Fibroblast of pulmonary artery (primary cell): ENCODE data around the gene POU3F4.

ENCODE experiments used
- DNase-seq: peaks from one replicate; pipeline ENCODE4 v3.0.0-alpha.2; 2010; ENCODE audit warnings: low read depth
- H3K4me3 ChIP-seq: replicated peaks from 2 replicates; pipeline ENCODE4 v1.5.1; 2011; ENCODE audit warnings: low read depth, mild to moderate bottlenecking, control low read depth, low read length, moderate library complexity
- CTCF ChIP-seq: IDR thresholded peaks from 2 replicates; pipeline ENCODE4 v1.5.1; 2011; ENCODE audit warnings: mild to moderate bottlenecking, control low read depth, low read length, inconsistent platforms; ENCODE audit errors: missing control alignments

Gene POU3F4

GRCh38 chrX:83508526-83509253 lies 600 bp downstream of the POU3F4 start:
- TF ChIP-seq CTCF, result no peak
- DNase-seq, result no peak
- no peak overlapping the region for H3K4me3 ChIP-seq

DNA sequence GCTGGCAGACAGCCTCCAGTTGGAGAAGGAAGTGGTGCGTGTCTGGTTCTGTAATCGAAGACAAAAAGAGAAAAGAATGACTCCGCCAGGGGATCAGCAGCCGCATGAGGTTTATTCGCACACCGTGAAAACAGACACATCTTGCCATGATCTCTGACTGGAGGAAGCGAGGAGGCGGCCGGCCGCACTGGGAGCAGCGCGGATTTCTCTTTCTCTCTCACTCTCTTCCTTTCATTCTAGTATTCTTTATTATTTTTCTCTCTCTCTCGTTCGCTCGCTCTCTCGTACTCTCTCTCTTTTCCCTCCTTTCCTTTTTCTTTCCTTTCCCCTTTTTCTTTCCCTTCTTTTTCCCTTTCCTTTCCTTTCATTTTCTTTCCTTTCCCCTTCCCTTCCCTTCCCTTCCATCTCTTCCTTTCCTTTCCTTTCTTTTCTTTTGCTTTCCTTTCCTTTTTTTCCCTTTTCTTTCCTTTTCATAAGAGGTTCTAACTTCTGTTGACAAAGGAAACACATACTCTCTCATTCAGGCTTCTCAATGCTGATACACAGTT lies 1.2 kb downstream of the POU3F4 start:
- no peak overlapping the region for H3K4me3 ChIP-seq
- no peak for TF ChIP-seq CTCF
- DNase-seq, result no peak

GRCh38 chrX:83510510-83511062 lies 2.5 kb downstream of the POU3F4 start:
- H3K4me3 ChIP-seq, result no peak overlapping the region
- no peak for DNase-seq
- TF ChIP-seq CTCF, result no peak

DNA sequence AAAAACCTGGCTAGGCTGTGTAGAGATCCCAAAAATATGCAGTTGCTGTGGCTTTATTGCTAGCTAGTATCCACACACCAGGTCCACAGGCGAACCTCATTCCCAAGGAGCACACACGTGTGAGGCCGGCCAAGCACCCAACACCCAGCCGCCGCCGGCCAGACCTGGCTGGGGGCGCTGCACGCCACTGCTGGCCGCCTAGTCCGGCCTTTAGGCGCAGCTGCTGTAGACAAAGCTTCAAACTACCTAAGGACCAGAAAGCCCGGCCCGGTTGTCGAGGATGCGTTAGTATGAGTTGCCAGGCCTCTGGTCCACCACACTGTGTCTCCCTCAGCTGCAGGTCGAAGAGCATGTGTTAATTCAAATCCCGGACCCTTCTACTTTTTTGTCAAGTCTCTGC lies 3.1 kb downstream of the POU3F4 start:
- TF ChIP-seq CTCF, result no peak
- no peak for DNase-seq
- no peak overlapping the region for H3K4me3 ChIP-seq

GRCh38 chrX:83512111-83512510 lies 4.0 kb downstream of the POU3F4 start:
- TF ChIP-seq CTCF, result no peak
- no peak for DNase-seq
- H3K4me3 ChIP-seq, result no peak overlapping the region

- no peak for DNase-seq
- no peak overlapping the region for H3K4me3 ChIP-seq
- no peak for TF ChIP-seq CTCF
Observed at GRCh38 chrX:83516597-83516996, 8.5 kb downstream of the POU3F4 start.

- no peak for TF ChIP-seq CTCF
- no peak overlapping the region for H3K4me3 ChIP-seq
- DNase-seq, result no peak
Observed at GRCh38 chrX:83521905-83522304, 13.8 kb downstream of the POU3F4 start.
